ENCODE measurements around the gene LMNTD1.

DNA sequence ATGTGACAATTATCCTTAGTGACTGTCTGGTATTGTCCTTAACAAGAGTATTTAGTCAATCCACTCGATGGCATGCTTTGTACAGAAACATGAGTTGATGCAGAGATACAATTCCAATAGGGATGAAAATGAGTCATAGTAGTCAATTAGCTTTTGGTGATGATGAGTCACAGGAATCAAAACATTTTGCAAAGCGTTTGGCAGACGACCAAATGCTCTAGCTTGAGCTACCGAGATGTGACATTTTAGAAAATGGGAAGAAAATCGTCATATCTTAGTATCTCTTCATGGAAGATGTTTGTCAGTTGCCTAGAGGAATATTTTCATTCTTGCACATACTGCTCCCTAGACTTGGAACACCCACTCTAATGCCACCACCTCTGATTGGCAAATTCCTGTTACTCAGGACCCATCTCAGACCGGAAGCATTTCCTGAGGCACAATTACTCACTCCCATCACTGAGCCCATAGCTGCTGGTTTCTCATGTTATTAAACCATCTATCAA is 95.0 kb downstream of the LMNTD1 start:
- TF ChIP-seq FOS (IDR thresholded peaks at IDR 0.05; ENCODE audit: low read depth, low read length), result peak; percentile 99
- no peak for TF ChIP-seq POLR2A (IDR thresholded peaks at IDR 0.05; ENCODE audit: low read depth, low read length)
- no peak for TF ChIP-seq CTCF (conservative IDR thresholded peaks at IDR 0.05; ENCODE audit: low read depth, low read length)

Data from IMR-90 (cell line).